H1 (cell line): ENCODE results near the gene HS2ST1. TPM values are rescaled to one million over a fixed set of nuclear protein-coding genes. Genes with fewer than 3 reads are reported as not detected.

Experiments
- CTCF ChIA-PET: fragments of 300-600 bp; sonication (Branson Sonifier 250); formaldehyde crosslinking; loops from one replicate; lab custom pipeline; 2021; ENCODE audit not compliant: partially characterized antibody; lab: Charles Lee
- POLR2A ChIA-PET: fragments of 300-600 bp; sonication (Branson Sonifier 250); formaldehyde crosslinking; loops from one replicate; lab custom pipeline; 2021; ENCODE audit warnings: inconsistent platforms; ENCODE audit not compliant: partially characterized antibody; lab: Charles Lee
- DNase-seq, 2 experiments: peaks; one replicate each; pipeline versions ENCODE4 v3.0.0 to v3.0.0-alpha.2; 2010 to 2022; ENCODE audit warnings: low spot score in 2 of 2, low read depth in 1 of 2, mixed read lengths in 1 of 2
- FAIRE-seq: peaks from 2 replicates; lab custom pipeline; 2011; peaks lifted over from hg19 to GRCh38; lab: Jason Lieb, UNC
- H2AFZ ChIP-seq: 2 replicates; pipeline ENCODE4 v1.8.1; 2012; ENCODE audit warnings: low read length, inconsistent platforms
- H2AK5ac ChIP-seq: 2 replicates; pipeline ENCODE4 v1.6.1; 2013; ENCODE audit warnings: low read depth, low read length
- H2BK120ac ChIP-seq: replicated peaks from 2 replicates; pipeline ENCODE3; 2013; ENCODE audit warnings: low read depth, low read length, inconsistent platforms
- H2BK12ac ChIP-seq: 2 replicates; pipeline ENCODE4 v1.6.1; 2013; ENCODE audit warnings: low read depth, low read length
- H2BK15ac ChIP-seq: 2 replicates; pipeline ENCODE4 v1.6.1; 2013; ENCODE audit warnings: low read length
- H2BK20ac ChIP-seq: 2 replicates; pipeline ENCODE4 v1.6.1; 2013; ENCODE audit warnings: low read length
- H2BK5ac ChIP-seq: 2 replicates; pipeline ENCODE4 v1.6.1; 2013; ENCODE audit warnings: low read depth, low read length
- H3K14ac ChIP-seq: 2 replicates; pipeline ENCODE4 v1.6.1; 2013; ENCODE audit warnings: inconsistent platforms; ENCODE audit not compliant: insufficient read length
- H3K18ac ChIP-seq: 2 replicates; pipeline ENCODE4 v1.6.1; 2013; ENCODE audit warnings: low read length; ENCODE audit errors: extremely low read depth
- H3K23ac ChIP-seq: 2 replicates; pipeline ENCODE4 v1.6.1; 2013; ENCODE audit warnings: inconsistent platforms; ENCODE audit not compliant: insufficient read length
- H3K23me2 ChIP-seq: 2 replicates; pipeline ENCODE4 v1.6.1; 2013; ENCODE audit warnings: low read depth, low read length
- H3K27ac ChIP-seq: 2 replicates; pipeline ENCODE4 v1.6.1; 2011; ENCODE audit warnings: low read depth, low read length, inconsistent platforms
- H3K27me3 ChIP-seq, 4 experiments: replicated peaks in 1 of 4; 1 replicate in 1 of 4; 2 replicates in 3 of 4; pipeline versions ENCODE4 v1.6.1 to v1.8.1; 2011 to 2013; ENCODE audit warnings: low read length in 3 of 4, mild to moderate bottlenecking in 3 of 4, inconsistent platforms in 2 of 4, mixed read lengths in 2 of 4, moderate library complexity in 1 of 4; ENCODE audit not compliant: control insufficient read depth in 3 of 4, insufficient read depth in 3 of 4; ENCODE audit errors: extremely low read depth in 1 of 4
- H3K36me3 ChIP-seq, 4 experiments: 2 replicates each; pipeline versions ENCODE4 v1.6.1 to v1.8.1; 2011 to 2013; ENCODE audit warnings: mild to moderate bottlenecking in 4 of 4, low read length in 3 of 4, moderate library complexity in 2 of 4, control low read depth in 1 of 4, inconsistent platforms in 1 of 4; ENCODE audit not compliant: insufficient read depth in 4 of 4, control insufficient read depth in 2 of 4
- H3K4ac ChIP-seq: replicated peaks from 2 replicates; pipeline ENCODE3; 2013; ENCODE audit warnings: low read length, low read depth, mixed read lengths, inconsistent platforms; ENCODE audit not compliant: insufficient read length
- H3K4me1 ChIP-seq, 4 experiments: replicated peaks in 1 of 4; 1 replicate in 1 of 4; 2 replicates in 3 of 4; pipeline versions ENCODE4 v1.6.1 to v1.8.1; 2011 to 2013; ENCODE audit warnings: low read length in 3 of 4, inconsistent platforms in 2 of 4, mixed read lengths in 1 of 4; ENCODE audit not compliant: insufficient read depth in 4 of 4, control insufficient read depth in 3 of 4
- H3K4me2 ChIP-seq, 2 experiments: 2 replicates each; pipeline versions ENCODE4 v1.6.1 to v1.8.1; 2011 to 2013; ENCODE audit warnings: low read depth in 2 of 2, low read length in 2 of 2, control low read depth in 1 of 2, inconsistent platforms in 1 of 2, mild to moderate bottlenecking in 1 of 2; ENCODE audit not compliant: insufficient read depth in 1 of 2
- H3K4me3 ChIP-seq, 4 experiments: fragments of 200-600, 300-600 bp in 1 of 4; sonication (generic), shearing (Covaris generic), sonication (Bioruptor Twin) in 1 of 4; 2 replicates each; pipeline versions ENCODE4 v1.5.1 to v1.8.1; 2011 to 2016; ENCODE audit warnings: low read length in 4 of 4, low read depth in 3 of 4, control low read depth in 2 of 4, inconsistent platforms in 2 of 4, mild to moderate bottlenecking in 2 of 4, mixed read lengths in 1 of 4, moderate library complexity in 1 of 4; ENCODE audit not compliant: insufficient read depth in 2 of 4; ENCODE audit errors: extremely low read depth in 1 of 4
- H3K56ac ChIP-seq: replicated peaks from 2 replicates; pipeline ENCODE3; 2013; ENCODE audit warnings: low read depth, mild to moderate bottlenecking, mixed read lengths, low read length, inconsistent platforms; ENCODE audit not compliant: insufficient read length
- H3K79me1 ChIP-seq: 2 replicates; pipeline ENCODE4 v1.6.1; 2013; ENCODE audit warnings: low read depth, low read length, control low read depth
- H3K79me2 ChIP-seq, 2 experiments: 2 replicates each; pipeline versions ENCODE4 v1.6.1 to v1.8.1; 2012 to 2013; ENCODE audit warnings: low read length in 2 of 2, mild to moderate bottlenecking in 2 of 2, inconsistent platforms in 1 of 2; ENCODE audit not compliant: insufficient read depth in 2 of 2, control insufficient read depth in 1 of 2
- H3K9ac ChIP-seq, 4 experiments: replicated peaks in 1 of 4; 1 replicate in 1 of 4; 2 replicates in 3 of 4; pipeline versions ENCODE4 v1.6.1 to v1.8.1; 2011 to 2013; ENCODE audit warnings: low read depth in 3 of 4, low read length in 3 of 4, control low read depth in 2 of 4, mild to moderate bottlenecking in 2 of 4, moderate library complexity in 2 of 4, inconsistent platforms in 1 of 4; ENCODE audit errors: extremely low read depth in 1 of 4
- H3K9me3 ChIP-seq, 2 experiments: 2 replicates each; pipeline versions ENCODE4 v1.6.1 to v1.8.1; 2012 to 2013; ENCODE audit warnings: mild to moderate bottlenecking in 2 of 2, moderate library complexity in 2 of 2, control low read depth in 1 of 2, inconsistent platforms in 1 of 2, low read depth in 1 of 2, low read length in 1 of 2, mixed read lengths in 1 of 2; ENCODE audit not compliant: insufficient read depth in 2 of 2
- H4K20me1 ChIP-seq, 2 experiments: replicated peaks in 1 of 2; 2 replicates each; pipeline versions ENCODE3 to v1.8.1; 2011 to 2013; ENCODE audit warnings: inconsistent platforms in 2 of 2, low read length in 2 of 2, mild to moderate bottlenecking in 1 of 2; ENCODE audit not compliant: insufficient read depth in 2 of 2, control insufficient read depth in 1 of 2
- H4K5ac ChIP-seq: 2 replicates; pipeline ENCODE4 v1.6.1; 2013; ENCODE audit warnings: low read length, low read depth, mixed read lengths, inconsistent platforms; ENCODE audit not compliant: insufficient read length
- H4K8ac ChIP-seq: 2 replicates; pipeline ENCODE4 v1.8.0; 2013; ENCODE audit warnings: mild to moderate bottlenecking, moderate library complexity, low read length, inconsistent platforms; ENCODE audit not compliant: insufficient read depth; ENCODE audit errors: extremely low read depth
- H4K91ac ChIP-seq: replicated peaks from 2 replicates; pipeline ENCODE3; 2013; ENCODE audit warnings: low read length, mixed read lengths, inconsistent platforms; ENCODE audit not compliant: insufficient read length
- CHD2 ChIP-seq: IDR thresholded peaks from 2 replicates; pipeline ENCODE4 v1.6.1; 2012; ENCODE audit warnings: low read length, improper control_type of control experiment
- FOSL1 ChIP-seq: IDR thresholded peaks from 2 replicates; pipeline ENCODE4 v1.6.1; 2011; ENCODE audit warnings: mild to moderate bottlenecking, low read depth, low read length, moderate library complexity; ENCODE audit not compliant: insufficient read depth
- HDAC2 ChIP-seq, 2 experiments: fragments of 300-600 bp in 1 of 2; sonication (generic) in 1 of 2; IDR thresholded peaks; 2 replicates each; pipeline ENCODE4 v1.6.1; 2011 to 2012; ENCODE audit warnings: low read depth in 2 of 2, low read length in 2 of 2, mild to moderate bottlenecking in 2 of 2, moderate library complexity in 2 of 2, borderline replicate concordance in 1 of 2, inconsistent platforms in 1 of 2
- MAX ChIP-seq: IDR thresholded peaks from 2 replicates; pipeline ENCODE4 v1.6.1; 2012; ENCODE audit warnings: inconsistent platforms
- NRF1 ChIP-seq: IDR thresholded peaks from 2 replicates; pipeline ENCODE4 v1.6.1; 2011; ENCODE audit warnings: mild to moderate bottlenecking, low read depth, low read length, improper control_type of control experiment
- RFX5 ChIP-seq: IDR thresholded peaks from 2 replicates; pipeline ENCODE4 v1.6.1; 2011; ENCODE audit warnings: low read depth, low read length, improper control_type of control experiment, borderline replicate concordance
- SAP30 ChIP-seq: fragments of 300-600 bp; sonication (generic); IDR thresholded peaks from 2 replicates; pipeline ENCODE4 v1.7.1; 2012; ENCODE audit warnings: low read length, moderate library complexity, mild to moderate bottlenecking, inconsistent platforms; ENCODE audit not compliant: insufficient read depth, insufficient replicate concordance
- SIN3A ChIP-seq, 2 experiments: IDR thresholded peaks in 1 of 2; conservative IDR thresholded peaks in 1 of 2; 2 replicates each; pipeline ENCODE4 v1.6.1; 2011 to 2012; ENCODE audit warnings: low read length in 2 of 2, improper control_type of control experiment in 1 of 2, low read depth in 1 of 2, mild to moderate bottlenecking in 1 of 2
- SIRT6 ChIP-seq: IDR thresholded peaks from one replicate; pipeline ENCODE4 v1.7.1; 2012; ENCODE audit warnings: low read length, inconsistent platforms
- TBP ChIP-seq: IDR thresholded peaks from 2 replicates; pipeline ENCODE4 v1.6.1; 2011; ENCODE audit warnings: low read depth, low read length, improper control_type of control experiment
- TCF12 ChIP-seq: IDR thresholded peaks from 2 replicates; pipeline ENCODE4 v1.6.1; 2011; ENCODE audit warnings: low read depth, mild to moderate bottlenecking, low read length
- WGBS, 2 experiments: shearing (Covaris generic) in 1 of 2; methylation state at CpG; one replicate each; pipeline versions ENCODE4 v1.1.6 to v1.1.7; 2013 to 2015; ENCODE audit warnings: low lambda C conversion rate in 2 of 2, mixed read lengths in 2 of 2, inconsistent platforms in 1 of 2, low coverage in 1 of 2, missing lambda C conversion rate in 1 of 2; ENCODE audit not compliant: insufficient replicate concordance in 2 of 2, insufficient coverage in 1 of 2, insufficient read length in 1 of 2; ENCODE audit errors: extremely low coverage in 1 of 2, missing lambda C conversion rate in 1 of 2; 5-methylcytosine and 5-hydroxymethylcytosine counted together
- polyA plus RNA-seq, 7 experiments: library from polyadenylated mRNA; depleted of rRNA in 3 of 7; stranded (reverse) in 5 of 7; unstranded in 2 of 7; fragments of >200 nt in 5 of 7; fragments of 200-250 nt in 2 of 7; gene quantifications; 1 replicate in 5 of 7; 2 replicates in 1 of 7; 4 replicates in 1 of 7; pipeline versions ENCODE4 v1.2.1 to v1.2.3, GENCODE V29; 2011 to 2013; ENCODE audit warnings: missing spikeins in 2 of 7, mixed read lengths in 2 of 7
- total RNA-seq: library from RNA; stranded (reverse); fragmentation: NEBNext Ultra II Directional; extraction: Animal tissue kit (Norgen Biotek cat#: 25700); gene quantifications from 2 replicates; pipeline ENCODE4 v1.2.1, GENCODE V29; 2021
- TF ChIP-seq, protein P1 (sequence below): IDR thresholded peaks from 2 replicates; pipeline ENCODE4 v1.6.1; 2011; ENCODE audit warnings: low read length, improper control_type of control experiment

Gene HS2ST1
- total and polyA plus RNA-seq, 2 of the 8 experiments (the other 6 are each of a cell fraction or from before 2014, with no cell fraction given) = 5.2 to 28.3 TPM

GRCh38 chr1:86955678-86956077, 41.2 kb downstream of the HS2ST1 start:
- ChIA-PET CTCF (interaction anchor here (1.9 kb wide), 1 partner anchor 9 kb away, joined by 7 read pairs; no protein-coding TSS in a partner anchor), POLR2A (interaction anchor here (2.5 kb wide), 1 partner anchor 41 kb away, joined by 8 read pairs; the partner anchor contains the start of genes HS2ST1 and SELENOF)
- H2BK5ac ChIP-seq = no peak overlapping the region
- H3K27me3 ChIP-seq = no peaks in the 10 kb centered on the region
- no peak overlapping the region for H3K27ac ChIP-seq
- peaks cover 2% of the 10 kb centered on the region; the same call in 1 of the 2 replicates for H3K79me1 ChIP-seq
- H2BK15ac ChIP-seq = no peak overlapping the region
- H3K4me1 ChIP-seq = peaks cover 0 to 6% (median 3%) of the 10 kb centered on the region in 4 experiments; a peak in 3 of 7 replicates
- no peak overlapping the region for H2BK20ac ChIP-seq
- no peak overlapping the region for H3K4ac ChIP-seq
- H3K18ac ChIP-seq = no peak overlapping the region
- H3K56ac ChIP-seq = no peak overlapping the region
- H4K91ac ChIP-seq = no peak overlapping the region
- peaks cover 0 to 1% of the 10 kb centered on the region in 2 experiments for H4K20me1 ChIP-seq
- FAIRE-seq = no peak
- no peak overlapping the region for H2AFZ ChIP-seq
- H3K23ac ChIP-seq = no peak overlapping the region
- H2AK5ac ChIP-seq = no peak overlapping the region
- DNase-seq = no peak
- 83% methylated on average over 3 of the region's 3 CpGs; no CpG with 5 or more reads in 1 of the 2 experiments for WGBS, 2 experiments
- H3K79me2 ChIP-seq = peaks cover 0 to 73% of the 10 kb centered on the region in 2 experiments; a peak in 3 of 4 replicates
- H2BK120ac ChIP-seq = no peak overlapping the region
- peaks cover 0 to 2% of the 10 kb centered on the region in 2 experiments; a peak in 1 of 4 replicates for H3K9me3 ChIP-seq
- no peaks in the 10 kb centered on the region for H3K23me2 ChIP-seq
- H3K4me2 ChIP-seq = no peak overlapping the region
- H2BK12ac ChIP-seq = no peak overlapping the region
- no peak overlapping the region for H4K8ac ChIP-seq
- H3K36me3 ChIP-seq = no peaks in the 10 kb centered on the region
- H3K14ac ChIP-seq = no peak overlapping the region
- no peak overlapping the region for H4K5ac ChIP-seq
- no peak overlapping the region for H3K4me3 ChIP-seq
- H3K9ac ChIP-seq = no peak overlapping the region
- no peak for TF ChIP-seq MAX
- no peak for TF ChIP-seq SAP30
- TF ChIP-seq RFX5 = no peak
- TF ChIP-seq FOSL1 = no peak
- TF ChIP-seq, protein P1, sequence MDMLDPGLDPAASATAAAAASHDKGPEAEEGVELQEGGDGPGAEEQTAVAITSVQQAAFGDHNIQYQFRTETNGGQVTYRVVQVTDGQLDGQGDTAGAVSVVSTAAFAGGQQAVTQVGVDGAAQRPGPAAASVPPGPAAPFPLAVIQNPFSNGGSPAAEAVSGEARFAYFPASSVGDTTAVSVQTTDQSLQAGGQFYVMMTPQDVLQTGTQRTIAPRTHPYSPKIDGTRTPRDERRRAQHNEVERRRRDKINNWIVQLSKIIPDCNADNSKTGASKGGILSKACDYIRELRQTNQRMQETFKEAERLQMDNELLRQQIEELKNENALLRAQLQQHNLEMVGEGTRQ = no peak
- TF ChIP-seq TCF12 = no peak
- no peak for TF ChIP-seq CHD2
- TF ChIP-seq SIN3A (conservative IDR thresholded peaks at IDR 0.05 in 1 of 2, IDR thresholded peaks at IDR 0.05 in 1 of 2; ENCODE audit: low read depth in 1 of 2, low read length in 2 of 2) = no peak
- no peak for TF ChIP-seq NRF1
- TF ChIP-seq TBP = no peak
- TF ChIP-seq HDAC2 (IDR thresholded peaks at IDR 0.05; ENCODE audit: borderline replicate concordance in 1 of 2, low read depth in 2 of 2, low read length in 2 of 2) = no peak
- TF ChIP-seq SIRT6 = no peak
